GM12872 (cell line): ENCODE data around the gene GFRAL.

Experiments used
- TF ChIP-seq, protein P1 (sequence below): IDR thresholded peaks from 3 replicates; pipeline ENCODE4 v1.5.1; 2011; ENCODE audit warnings: low read depth, mild to moderate bottlenecking, low read length, moderate library complexity; ENCODE audit not compliant: insufficient read depth

The GFRAL gene

GRCh38 chr6:55299286-55299985 lies 27.8 kb upstream of the GFRAL start:
- TF ChIP-seq, protein P1, sequence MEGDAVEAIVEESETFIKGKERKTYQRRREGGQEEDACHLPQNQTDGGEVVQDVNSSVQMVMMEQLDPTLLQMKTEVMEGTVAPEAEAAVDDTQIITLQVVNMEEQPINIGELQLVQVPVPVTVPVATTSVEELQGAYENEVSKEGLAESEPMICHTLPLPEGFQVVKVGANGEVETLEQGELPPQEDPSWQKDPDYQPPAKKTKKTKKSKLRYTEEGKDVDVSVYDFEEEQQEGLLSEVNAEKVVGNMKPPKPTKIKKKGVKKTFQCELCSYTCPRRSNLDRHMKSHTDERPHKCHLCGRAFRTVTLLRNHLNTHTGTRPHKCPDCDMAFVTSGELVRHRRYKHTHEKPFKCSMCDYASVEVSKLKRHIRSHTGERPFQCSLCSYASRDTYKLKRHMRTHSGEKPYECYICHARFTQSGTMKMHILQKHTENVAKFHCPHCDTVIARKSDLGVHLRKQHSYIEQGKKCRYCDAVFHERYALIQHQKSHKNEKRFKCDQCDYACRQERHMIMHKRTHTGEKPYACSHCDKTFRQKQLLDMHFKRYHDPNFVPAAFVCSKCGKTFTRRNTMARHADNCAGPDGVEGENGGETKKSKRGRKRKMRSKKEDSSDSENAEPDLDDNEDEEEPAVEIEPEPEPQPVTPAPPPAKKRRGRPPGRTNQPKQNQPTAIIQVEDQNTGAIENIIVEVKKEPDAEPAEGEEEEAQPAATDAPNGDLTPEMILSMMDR: no peak

GRCh38 chr6:55304747-55305146 lies 22.5 kb upstream of the GFRAL start:
- TF ChIP-seq, protein P1: no peak

GRCh38 chr6:55319961-55320695 lies 7.1 kb upstream of the GFRAL start:
- TF ChIP-seq, protein P1: no peak

DNA sequence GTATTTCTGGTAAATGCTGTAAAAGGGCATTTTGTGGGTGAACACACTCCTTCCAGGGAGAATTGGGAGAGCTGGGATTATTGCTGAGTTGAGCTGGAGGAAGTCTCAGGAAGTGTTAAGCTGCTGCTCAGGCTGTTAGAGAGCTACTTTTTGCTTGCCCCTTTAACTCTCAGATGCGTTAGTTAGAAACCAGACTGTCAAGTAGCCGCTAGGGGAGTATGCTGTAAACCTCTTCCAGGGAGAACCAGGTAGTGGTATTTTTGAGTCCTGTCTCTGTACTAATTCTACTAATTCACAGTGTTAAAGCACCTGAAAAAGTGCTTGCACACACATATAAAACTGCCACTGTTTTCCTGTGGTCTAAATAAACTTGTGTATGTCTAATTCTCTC lies 6.6 kb upstream of the GFRAL start:
- TF ChIP-seq, protein P1: no peak

DNA sequence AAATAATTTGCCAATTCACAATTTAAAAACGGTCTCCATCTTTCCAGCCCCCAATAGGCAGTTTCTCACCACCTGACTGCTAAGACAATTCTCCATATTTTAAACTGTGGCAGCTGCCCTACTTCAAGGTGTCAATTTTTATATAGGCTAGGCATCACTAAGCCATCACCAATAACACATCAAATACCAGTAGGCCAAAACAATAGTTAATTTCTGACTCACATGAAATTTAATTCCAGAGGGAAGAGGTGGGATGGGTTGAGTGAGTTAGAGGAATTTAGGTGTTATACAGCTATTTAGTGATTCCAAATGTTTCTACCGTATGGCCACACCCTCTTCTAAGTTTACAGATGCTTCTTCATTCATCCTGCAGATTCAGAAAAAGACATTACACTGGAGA lies 49.9 kb downstream of the GFRAL start:
- TF ChIP-seq, protein P1: no peak

DNA sequence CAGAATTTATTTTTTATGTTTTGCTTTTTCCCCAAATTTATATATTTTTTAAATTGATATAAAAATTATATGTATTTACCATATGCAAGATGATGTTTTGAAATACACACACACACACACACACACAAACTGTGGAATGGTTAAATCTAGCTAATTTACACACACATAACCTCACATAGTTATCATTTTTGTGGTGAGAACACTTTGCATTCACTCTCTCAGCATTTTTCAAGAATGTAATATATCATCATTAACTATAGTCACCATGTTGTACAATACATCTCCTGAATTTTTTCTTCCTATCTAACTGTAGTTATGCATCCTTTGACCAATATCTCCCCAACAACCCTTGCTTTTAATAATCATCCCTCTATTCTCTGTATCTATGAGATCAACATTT lies 52.2 kb downstream of the GFRAL start:
- TF ChIP-seq, protein P1: no peak

GRCh38 chr6:55379895-55380294 lies 52.6 kb downstream of the GFRAL start:
- TF ChIP-seq, protein P1: no peak
